Measurements from ENCODE around the gene POTEM.
"Not testable (repeated sequence)": the region's sequence is repeated elsewhere in the genome, so short reads cannot be mapped to it uniquely, and the experiment has no call there.

POTEM gene

GRCh38 chr14:18964878-18965277 is 2.4 kb upstream of the POTEM start:
- not testable (repeated sequence) for H3K4me3 ChIP-seq (ENCODE audit: low read length); H3K36me3 ChIP-seq (ENCODE audit: control insufficient read depth, insufficient read depth, low read length); H3K4me1 ChIP-seq (ENCODE audit: control insufficient read depth, low read depth, low read length); H3K56ac ChIP-seq (ENCODE audit: low read length); DNase-seq; H3K18ac ChIP-seq (ENCODE audit: low read length); H3K27me3 ChIP-seq (ENCODE audit: insufficient read depth, low read length, poor library complexity); H3K4ac ChIP-seq (ENCODE audit: low read depth, low read length); H2BK15ac ChIP-seq (replicated peaks; ENCODE audit: low read depth); H4K8ac ChIP-seq (ENCODE audit: low read depth, low read length); H2BK120ac ChIP-seq (ENCODE audit: low read depth, low read length); H3K9ac ChIP-seq (ENCODE audit: low read length); H4K5ac ChIP-seq (ENCODE audit: low read length); H2AK5ac ChIP-seq (ENCODE audit: low read length); H3K4me2 ChIP-seq (ENCODE audit: low read length); H3K27ac ChIP-seq (ENCODE audit: low read depth, low read length); H2BK5ac ChIP-seq (ENCODE audit: low read length); H3K79me2 ChIP-seq (ENCODE audit: control insufficient read depth, insufficient read depth, low read length); H3K23ac ChIP-seq (ENCODE audit: low read length); H3K79me1 ChIP-seq (ENCODE audit: low read length)
- no CpG with 5 or more reads among the region's 5 CpGs for WGBS (ENCODE audit: extremely low coverage, insufficient coverage, low lambda C conversion rate)

DNA sequence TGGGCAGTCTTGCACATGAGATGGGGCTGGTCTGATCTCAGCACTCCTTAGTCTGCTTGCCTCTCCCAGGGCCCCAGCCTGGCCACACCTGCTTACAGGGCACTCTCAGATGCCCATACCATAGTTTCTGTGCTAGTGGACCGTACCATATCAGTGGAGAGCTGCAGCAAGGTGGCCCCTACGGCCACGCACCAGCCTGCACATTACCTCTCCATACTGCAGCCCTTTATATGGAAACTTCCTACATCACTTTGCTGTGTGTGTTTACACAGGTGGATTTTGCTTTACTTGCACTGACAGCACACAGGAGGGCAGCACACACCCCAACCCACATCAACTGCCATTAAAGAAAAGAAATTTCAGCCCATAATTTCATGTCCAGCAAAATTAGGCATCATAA is 35.3 kb downstream of the POTEM start:
- H3K79me2 ChIP-seq (ENCODE audit: control insufficient read depth, insufficient read depth, low read length); H3K4me3 ChIP-seq (ENCODE audit: low read length); H2BK15ac ChIP-seq (replicated peaks; ENCODE audit: low read depth); H3K27me3 ChIP-seq (ENCODE audit: insufficient read depth, low read length, poor library complexity); H3K27ac ChIP-seq (ENCODE audit: low read depth, low read length); H3K4ac ChIP-seq (ENCODE audit: low read depth, low read length); H2AK5ac ChIP-seq (ENCODE audit: low read length); H3K23ac ChIP-seq (ENCODE audit: low read length); H3K4me1 ChIP-seq (ENCODE audit: control insufficient read depth, low read depth, low read length); H3K56ac ChIP-seq (ENCODE audit: low read length); H4K5ac ChIP-seq (ENCODE audit: low read length); H3K9ac ChIP-seq (ENCODE audit: low read length); H3K18ac ChIP-seq (ENCODE audit: low read length); DNase-seq; H3K79me1 ChIP-seq (ENCODE audit: low read length); H2BK5ac ChIP-seq (ENCODE audit: low read length); H2BK120ac ChIP-seq (ENCODE audit: low read depth, low read length); H3K4me2 ChIP-seq (ENCODE audit: low read length); H3K36me3 ChIP-seq (ENCODE audit: control insufficient read depth, insufficient read depth, low read length); H4K8ac ChIP-seq (ENCODE audit: low read depth, low read length): not testable (repeated sequence)
- WGBS (ENCODE audit: extremely low coverage, insufficient coverage, low lambda C conversion rate) = no CpG with 5 or more reads among the region's 3 CpGs

GRCh38 chr14:19006490-19006889 is 39.3 kb downstream of the POTEM start:
- H3K79me1 ChIP-seq (ENCODE audit: low read length); H3K27me3 ChIP-seq (ENCODE audit: insufficient read depth, low read length, poor library complexity); H4K5ac ChIP-seq (ENCODE audit: low read length); H3K36me3 ChIP-seq (ENCODE audit: control insufficient read depth, insufficient read depth, low read length); H4K8ac ChIP-seq (ENCODE audit: low read depth, low read length); H3K4me2 ChIP-seq (ENCODE audit: low read length); H3K18ac ChIP-seq (ENCODE audit: low read length); H3K4ac ChIP-seq (ENCODE audit: low read depth, low read length); H3K27ac ChIP-seq (ENCODE audit: low read depth, low read length); H3K23ac ChIP-seq (ENCODE audit: low read length); H3K4me1 ChIP-seq (ENCODE audit: control insufficient read depth, low read depth, low read length); H3K56ac ChIP-seq (ENCODE audit: low read length); H2BK120ac ChIP-seq (ENCODE audit: low read depth, low read length); H2BK15ac ChIP-seq (replicated peaks; ENCODE audit: low read depth); H3K9ac ChIP-seq (ENCODE audit: low read length); H3K79me2 ChIP-seq (ENCODE audit: control insufficient read depth, insufficient read depth, low read length); H3K4me3 ChIP-seq (ENCODE audit: low read length); DNase-seq; H2BK5ac ChIP-seq (ENCODE audit: low read length); H2AK5ac ChIP-seq (ENCODE audit: low read length): not testable (repeated sequence)
- no CpG with 5 or more reads among the region's 9 CpGs for WGBS (ENCODE audit: extremely low coverage, insufficient coverage, low lambda C conversion rate)

DNA sequence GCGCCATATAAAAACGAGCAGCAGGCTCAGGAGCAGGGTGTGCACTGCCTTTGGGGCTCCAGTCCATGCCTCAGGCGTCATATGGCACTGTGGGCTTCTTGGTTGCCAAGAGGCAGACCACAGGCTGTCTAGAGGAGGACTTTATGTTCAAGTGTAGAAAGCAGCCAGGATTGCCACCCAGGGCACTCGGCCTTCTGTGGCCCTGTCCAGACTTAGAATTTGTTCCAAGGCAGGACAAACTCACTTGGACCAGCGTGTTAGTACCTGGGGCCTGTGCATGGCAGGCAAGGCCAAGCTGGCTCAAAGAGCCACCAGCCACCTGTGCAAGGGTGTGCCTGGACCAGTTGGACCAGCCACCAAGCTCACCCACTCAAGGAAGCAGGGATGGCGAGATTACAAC is 40.4 kb downstream of the POTEM start:
- not testable (repeated sequence) for H2BK15ac ChIP-seq (replicated peaks; ENCODE audit: low read depth); H4K5ac ChIP-seq (ENCODE audit: low read length); H3K4ac ChIP-seq (ENCODE audit: low read depth, low read length); H3K9ac ChIP-seq (ENCODE audit: low read length); H3K4me1 ChIP-seq (ENCODE audit: control insufficient read depth, low read depth, low read length); H3K79me2 ChIP-seq (ENCODE audit: control insufficient read depth, insufficient read depth, low read length); H2BK120ac ChIP-seq (ENCODE audit: low read depth, low read length); H2AK5ac ChIP-seq (ENCODE audit: low read length); H2BK5ac ChIP-seq (ENCODE audit: low read length); H3K27me3 ChIP-seq (ENCODE audit: insufficient read depth, low read length, poor library complexity); H3K4me3 ChIP-seq (ENCODE audit: low read length); H3K56ac ChIP-seq (ENCODE audit: low read length); H3K36me3 ChIP-seq (ENCODE audit: control insufficient read depth, insufficient read depth, low read length); H3K27ac ChIP-seq (ENCODE audit: low read depth, low read length); H3K4me2 ChIP-seq (ENCODE audit: low read length); H4K8ac ChIP-seq (ENCODE audit: low read depth, low read length); H3K23ac ChIP-seq (ENCODE audit: low read length); H3K18ac ChIP-seq (ENCODE audit: low read length); DNase-seq; H3K79me1 ChIP-seq (ENCODE audit: low read length)
- WGBS (ENCODE audit: extremely low coverage, insufficient coverage, low lambda C conversion rate) = no CpG with 5 or more reads among the region's 6 CpGs

- H2AK5ac ChIP-seq (ENCODE audit: low read length); H3K23ac ChIP-seq (ENCODE audit: low read length); H4K5ac ChIP-seq (ENCODE audit: low read length); H4K8ac ChIP-seq (ENCODE audit: low read depth, low read length); H3K27me3 ChIP-seq (ENCODE audit: insufficient read depth, low read length, poor library complexity); H3K36me3 ChIP-seq (ENCODE audit: control insufficient read depth, insufficient read depth, low read length); H2BK120ac ChIP-seq (ENCODE audit: low read depth, low read length); H2BK15ac ChIP-seq (replicated peaks; ENCODE audit: low read depth); H3K4me1 ChIP-seq (ENCODE audit: control insufficient read depth, low read depth, low read length); H3K56ac ChIP-seq (ENCODE audit: low read length); H3K79me1 ChIP-seq (ENCODE audit: low read length); H3K4ac ChIP-seq (ENCODE audit: low read depth, low read length); DNase-seq; H3K4me2 ChIP-seq (ENCODE audit: low read length); H3K27ac ChIP-seq (ENCODE audit: low read depth, low read length); H3K9ac ChIP-seq (ENCODE audit: low read length); H3K4me3 ChIP-seq (ENCODE audit: low read length); H2BK5ac ChIP-seq (ENCODE audit: low read length); H3K79me2 ChIP-seq (ENCODE audit: control insufficient read depth, insufficient read depth, low read length); H3K18ac ChIP-seq (ENCODE audit: low read length): not testable (repeated sequence)
- no CpG with 5 or more reads among the region's 10 CpGs for WGBS (ENCODE audit: extremely low coverage, insufficient coverage, low lambda C conversion rate)
Measured at GRCh38 chr14:19011029-19011428, 43.8 kb downstream of the POTEM start.

- not testable (repeated sequence) for H3K79me1 ChIP-seq (ENCODE audit: low read length); H2BK5ac ChIP-seq (ENCODE audit: low read length); H3K9ac ChIP-seq (ENCODE audit: low read length); H3K79me2 ChIP-seq (ENCODE audit: control insufficient read depth, insufficient read depth, low read length); H3K23ac ChIP-seq (ENCODE audit: low read length); H3K4me1 ChIP-seq (ENCODE audit: control insufficient read depth, low read depth, low read length); H3K4me2 ChIP-seq (ENCODE audit: low read length); DNase-seq; H4K5ac ChIP-seq (ENCODE audit: low read length); H2BK120ac ChIP-seq (ENCODE audit: low read depth, low read length); H3K4me3 ChIP-seq (ENCODE audit: low read length); H3K56ac ChIP-seq (ENCODE audit: low read length); H2BK15ac ChIP-seq (replicated peaks; ENCODE audit: low read depth); H3K27ac ChIP-seq (ENCODE audit: low read depth, low read length); H3K36me3 ChIP-seq (ENCODE audit: control insufficient read depth, insufficient read depth, low read length); H2AK5ac ChIP-seq (ENCODE audit: low read length); H3K4ac ChIP-seq (ENCODE audit: low read depth, low read length); H4K8ac ChIP-seq (ENCODE audit: low read depth, low read length); H3K18ac ChIP-seq (ENCODE audit: low read length); H3K27me3 ChIP-seq (ENCODE audit: insufficient read depth, low read length, poor library complexity)
- WGBS (ENCODE audit: extremely low coverage, insufficient coverage, low lambda C conversion rate) = no CpG with 5 or more reads among the region's 5 CpGs
Measured at GRCh38 chr14:19011703-19012102, 44.5 kb downstream of the POTEM start.

Data from mesendoderm (in vitro differentiated cells).